ENCODE results near the gene SUSD6.
"Not testable (repeated sequence)": the region's sequence is repeated elsewhere in the genome, so short reads cannot be mapped to it uniquely, and the experiment has no call there.

GRCh38 chr14:69647642-69648041 lies 36.2 kb downstream of the SUSD6 start:
- not testable (repeated sequence) for TF ChIP-seq CTCF, POLR2A (IDR thresholded peaks at IDR 0.05)
